Activated CD4-positive, alpha-beta T cell treated with anti-CD3 and anti-CD28 coated beads for 1 hour (primary cell): ENCODE measurements around the gene HS6ST1.

Experiments used
- DNase-seq: peaks from one replicate; pipeline ENCODE4 v3.0.0-alpha.2; 2020

Gene HS6ST1

GRCh38 chr2:128347701-128348539 is 29.3 kb upstream of the HS6ST1 start:
- no peak for DNase-seq

- no peak for DNase-seq
Observed at GRCh38 chr2:128347171-128347558, 28.5 kb upstream of the HS6ST1 start.

GRCh38 chr2:128346291-128347170 is 27.9 kb upstream of the HS6ST1 start:
- no peak for DNase-seq

- no peak for DNase-seq
Observed at GRCh38 chr2:128345436-128346165, 26.9 kb upstream of the HS6ST1 start.

GRCh38 chr2:128344101-128344500 is 25.4 kb upstream of the HS6ST1 start:
- no peak for DNase-seq

- DNase-seq, result no peak
Observed at GRCh38 chr2:128343459-128343858, 24.8 kb upstream of the HS6ST1 start.

GRCh38 chr2:128342550-128342949 is 23.9 kb upstream of the HS6ST1 start:
- DNase-seq, result no peak

- DNase-seq, result no peak
Observed at GRCh38 chr2:128341621-128342020, 23.0 kb upstream of the HS6ST1 start.

- DNase-seq, result no peak
Observed at GRCh38 chr2:128332091-128332634, 13.5 kb upstream of the HS6ST1 start.

- no peak for DNase-seq
Observed at GRCh38 chr2:128330583-128330982, 11.9 kb upstream of the HS6ST1 start.

GRCh38 chr2:128329607-128330006 is 10.9 kb upstream of the HS6ST1 start:
- no peak for DNase-seq

GRCh38 chr2:128327180-128327964 is 8.7 kb upstream of the HS6ST1 start:
- no peak for DNase-seq

- DNase-seq, result no peak
Observed at GRCh38 chr2:128326346-128326745, 7.7 kb upstream of the HS6ST1 start.

GRCh38 chr2:128325611-128326181 is 7.0 kb upstream of the HS6ST1 start:
- no peak for DNase-seq

- no peak for DNase-seq
Observed at GRCh38 chr2:128324897-128325410, 6.3 kb upstream of the HS6ST1 start.

- DNase-seq, result no peak
Observed at GRCh38 chr2:128324008-128324896, 5.6 kb upstream of the HS6ST1 start.

GRCh38 chr2:128323555-128323931 is 4.9 kb upstream of the HS6ST1 start:
- DNase-seq, result no peak

- DNase-seq, result no peak
Observed at GRCh38 chr2:128322715-128323554, 4.3 kb upstream of the HS6ST1 start.
